Measurements from ENCODE around the gene SLC15A4.

DNA sequence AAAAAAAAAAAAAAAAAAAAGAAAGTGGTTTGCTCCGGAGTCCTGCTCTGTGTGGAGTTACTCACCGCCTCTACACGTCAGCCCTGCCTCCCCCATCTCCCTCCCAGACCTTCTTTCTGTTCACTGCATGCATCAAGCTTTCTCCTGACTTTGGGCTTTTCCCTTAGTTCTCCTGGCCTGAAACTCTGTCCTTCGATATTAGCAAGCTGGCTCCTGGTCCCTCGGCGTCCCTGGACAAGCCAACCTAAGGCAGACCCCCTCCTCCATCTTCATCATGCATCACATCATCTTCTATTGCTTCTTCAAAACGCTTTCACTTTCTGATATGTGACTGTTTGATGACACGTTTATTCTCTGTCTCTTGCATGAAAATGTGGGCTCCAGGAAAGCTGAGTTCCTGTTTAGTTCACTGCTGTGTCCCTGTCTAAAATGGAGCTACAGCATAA, 40.6 kb downstream of the SLC15A4 start:
- TF ChIP-seq, protein P1, sequence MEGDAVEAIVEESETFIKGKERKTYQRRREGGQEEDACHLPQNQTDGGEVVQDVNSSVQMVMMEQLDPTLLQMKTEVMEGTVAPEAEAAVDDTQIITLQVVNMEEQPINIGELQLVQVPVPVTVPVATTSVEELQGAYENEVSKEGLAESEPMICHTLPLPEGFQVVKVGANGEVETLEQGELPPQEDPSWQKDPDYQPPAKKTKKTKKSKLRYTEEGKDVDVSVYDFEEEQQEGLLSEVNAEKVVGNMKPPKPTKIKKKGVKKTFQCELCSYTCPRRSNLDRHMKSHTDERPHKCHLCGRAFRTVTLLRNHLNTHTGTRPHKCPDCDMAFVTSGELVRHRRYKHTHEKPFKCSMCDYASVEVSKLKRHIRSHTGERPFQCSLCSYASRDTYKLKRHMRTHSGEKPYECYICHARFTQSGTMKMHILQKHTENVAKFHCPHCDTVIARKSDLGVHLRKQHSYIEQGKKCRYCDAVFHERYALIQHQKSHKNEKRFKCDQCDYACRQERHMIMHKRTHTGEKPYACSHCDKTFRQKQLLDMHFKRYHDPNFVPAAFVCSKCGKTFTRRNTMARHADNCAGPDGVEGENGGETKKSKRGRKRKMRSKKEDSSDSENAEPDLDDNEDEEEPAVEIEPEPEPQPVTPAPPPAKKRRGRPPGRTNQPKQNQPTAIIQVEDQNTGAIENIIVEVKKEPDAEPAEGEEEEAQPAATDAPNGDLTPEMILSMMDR (IDR thresholded peaks at IDR 0.05; ENCODE audit: low read depth, low read length) = no peak
- TF ChIP-seq EZH2phosphoT487 (IDR thresholded peaks at IDR 0.05; ENCODE audit: low read depth) = no peak

Measured in OCI-LY3 (cell line).